Natural killer cell (primary cell): ENCODE data around the gene PRDM16. TPM values are rescaled to one million over a fixed set of nuclear protein-coding genes. Genes with fewer than 3 reads are reported as not detected.

ENCODE experiments used
- ATAC-seq, 3 donors: fragments of 150-1000 bp in 2 of 3; fragments of 200-7000 bp in 1 of 3; cut with Tn5 transposase; 1 replicate in 1 of 3; 2 replicates in 2 of 3; pipeline ENCODE4 v1.10.0; 2021; ENCODE audit warnings: mild to moderate bottlenecking in 2 of 3, moderate library complexity in 2 of 3
- DNase-seq, 2 donors: peaks; one replicate each; pipeline versions ENCODE4 v3.0.0 to v3.0.0-alpha.2; 2013 to 2021; ENCODE audit warnings: mixed read lengths in 1 of 2
- H3K27ac ChIP-seq: one replicate; pipeline ENCODE4 v1.5.1; 2013; ENCODE audit warnings: mild to moderate bottlenecking, low read length
- H3K27me3 ChIP-seq: one replicate; pipeline ENCODE4 v1.6.1; 2013; ENCODE audit warnings: low read length; ENCODE audit not compliant: control insufficient read depth, insufficient read depth
- H3K36me3 ChIP-seq: one replicate; pipeline ENCODE4 v1.6.1; 2013; ENCODE audit warnings: low read length; ENCODE audit not compliant: control insufficient read depth, insufficient read depth
- H3K4me1 ChIP-seq: one replicate; pipeline ENCODE4 v1.6.1; 2013; ENCODE audit warnings: low read length; ENCODE audit not compliant: control insufficient read depth, insufficient read depth
- H3K4me3 ChIP-seq: one replicate; pipeline ENCODE4 v1.5.1; 2013; ENCODE audit warnings: low read length
- H3K9me3 ChIP-seq: one replicate; pipeline ENCODE4 v1.6.1; 2013; ENCODE audit warnings: low read length; ENCODE audit not compliant: control insufficient read depth, insufficient read depth
- H3K27ac Mint-ChIP-seq, 2 donors: one replicate each; pipeline ENCODE4 v1.8.0; 2022; ENCODE audit warnings: mild to moderate bottlenecking in 2 of 2, mixed read lengths in 2 of 2, moderate library complexity in 1 of 2
- H3K27me3 Mint-ChIP-seq, 2 donors: one replicate each; pipeline ENCODE4 v1.8.0; 2022; ENCODE audit warnings: low read depth in 2 of 2, mixed read lengths in 2 of 2
- H3K36me3 Mint-ChIP-seq: one replicate; pipeline ENCODE4 v1.8.0; 2022; ENCODE audit warnings: mixed read lengths
- H3K4me1 Mint-ChIP-seq, 2 donors: one replicate each; pipeline ENCODE4 v1.8.0; 2022; ENCODE audit warnings: mixed read lengths in 2 of 2
- H3K4me3 Mint-ChIP-seq: one replicate; pipeline ENCODE4 v1.8.0; 2022; ENCODE audit warnings: mild to moderate bottlenecking, moderate library complexity, mixed read lengths
- H3K9me3 Mint-ChIP-seq, 2 donors: one replicate each; pipeline ENCODE4 v1.8.0; 2022; ENCODE audit warnings: mixed read lengths in 2 of 2
- CTCF ChIP-seq: fragments of 200-600 bp; IDR thresholded peaks from one replicate; pipeline ENCODE4 v1.8.0; 2022; ENCODE audit warnings: antibody characterized with exemption
- WGBS: methylation state at CpG from one replicate; pipeline ENCODE4 v1.1.7; 2013; ENCODE audit warnings: missing lambda C conversion rate; ENCODE audit not compliant: insufficient coverage; 5-methylcytosine and 5-hydroxymethylcytosine counted together
- intact Hi-C: fragments of 100-400 bp; cut with micrococcal nuclease; formaldehyde crosslinking; loops from one replicate; pipeline ENCODE4 v1.14.2; 2022
- total RNA-seq, 4 donors: library from RNA; stranded (reverse); fragments of 120-200 nt in 1 of 4; gene quantifications; one replicate each; pipeline versions ENCODE4 v1.2.3 to v1.2.4, GENCODE V29; 2013 to 2022

The PRDM16 gene
- total RNA-seq, 3 donors from 2014 or later (not counting 1 experiment from before 2014, with no cell fraction given), result 0.25 to 0.64 TPM; not detected in 1

GRCh38 chr1:3329640-3330281 is 260.8 kb downstream of the PRDM16 start:
- Histone ChIP-seq H3K36me3 (no peaks in the 10 kb centered on the region), H3K27ac (no peak overlapping the region), H3K4me1 (no peaks in the 10 kb centered on the region), H3K9me3 (no peaks in the 10 kb centered on the region), H3K27me3 (no peaks in the 10 kb centered on the region), H3K4me3 (no peak overlapping the region)
- Mint-ChIP-seq H3K27ac (no peak overlapping the region), H3K36me3 (no peaks in the 10 kb centered on the region), H3K4me3 (no peak overlapping the region), H3K9me3 (no peaks in the 10 kb centered on the region), H3K4me1 (no peaks in the 10 kb centered on the region), H3K27me3 (peaks cover 0 to 8% of the 10 kb centered on the region in 2 donors)
- intact Hi-C loops, result no loop called here
- ATAC-seq, result no peak
- DNase-seq, result no peak
- WGBS, result 91% methylated on average over 11 of the region's 12 CpGs
- no peak for TF ChIP-seq CTCF

GRCh38 chr1:3330771-3331245 is 261.8 kb downstream of the PRDM16 start:
- no peak overlapping the region for H3K4me3 Mint-ChIP-seq

GRCh38 chr1:3331564-3331963 is 262.6 kb downstream of the PRDM16 start:
- Histone ChIP-seq H3K4me1 (no peaks in the 10 kb centered on the region), H3K36me3 (no peaks in the 10 kb centered on the region), H3K27me3 (no peaks in the 10 kb centered on the region), H3K9me3 (no peaks in the 10 kb centered on the region), H3K4me3 (no peak overlapping the region), H3K27ac (no peak overlapping the region)
- intact Hi-C loops, result no loop called here
- H3K4me3 Mint-ChIP-seq, result no peak overlapping the region
- ATAC-seq, result no peak
- WGBS, result 91% methylated on average over 14 of the region's 14 CpGs
- no peak for DNase-seq
- TF ChIP-seq CTCF, result no peak
- H3K36me3 Mint-ChIP-seq, result no peaks in the 10 kb centered on the region
- peaks cover 0 to 6% of the 10 kb centered on the region in 2 donors for H3K27me3 Mint-ChIP-seq
- no peaks in the 10 kb centered on the region for H3K4me1 Mint-ChIP-seq
- H3K27ac Mint-ChIP-seq, result no peak overlapping the region
- no peaks in the 10 kb centered on the region for H3K9me3 Mint-ChIP-seq

More at GRCh38 chr1:3330771-3331245, 261.8 kb downstream of the PRDM16 start:
- Mint-ChIP-seq H3K36me3 (no peaks in the 10 kb centered on the region), H3K4me1 (no peaks in the 10 kb centered on the region), H3K9me3 (no peaks in the 10 kb centered on the region), H3K27me3 (peaks cover 0 to 6% of the 10 kb centered on the region in 2 donors), H3K27ac (no peak overlapping the region)
- no peak for TF ChIP-seq CTCF
- DNase-seq (no peak), ATAC-seq (no peak)
- Histone ChIP-seq H3K27me3 (no peaks in the 10 kb centered on the region), H3K4me3 (no peak overlapping the region), H3K36me3 (no peaks in the 10 kb centered on the region), H3K9me3 (no peaks in the 10 kb centered on the region), H3K27ac (no peak overlapping the region), H3K4me1 (no peaks in the 10 kb centered on the region)
- intact Hi-C loops, result no loop called here
- 55% methylated on average over 11 of the region's 11 CpGs for WGBS

GRCh38 chr1:3332043-3332442 is 263.0 kb downstream of the PRDM16 start:
- no peak for DNase-seq
- Histone ChIP-seq H3K27me3 (no peaks in the 10 kb centered on the region), H3K27ac (no peak overlapping the region), H3K9me3 (no peaks in the 10 kb centered on the region), H3K4me1 (no peaks in the 10 kb centered on the region), H3K36me3 (no peaks in the 10 kb centered on the region), H3K4me3 (no peak overlapping the region)
- Mint-ChIP-seq H3K27me3 (peaks cover 0 to 6% of the 10 kb centered on the region in 2 donors), H3K4me3 (no peak overlapping the region), H3K36me3 (no peaks in the 10 kb centered on the region), H3K4me1 (no peaks in the 10 kb centered on the region), H3K9me3 (no peaks in the 10 kb centered on the region), H3K27ac (no peak overlapping the region)
- 87% methylated on average over 12 of the region's 18 CpGs for WGBS
- no peak for TF ChIP-seq CTCF
- no peak for ATAC-seq
- intact Hi-C loops, result no loop called here
